Stimulated activated CD4-positive, alpha-beta T cell treated with anti-CD3 and anti-CD28 coated beads, Interleukin-2, amount 100 ng/mL, for 48 hours (primary cell): ENCODE measurements around the gene TCIRG1.

ENCODE experiments used
- DNase-seq, 2 donors: peaks; one replicate each; pipeline ENCODE4 v3.0.0-alpha.2; 2020

Gene TCIRG1

DNA sequence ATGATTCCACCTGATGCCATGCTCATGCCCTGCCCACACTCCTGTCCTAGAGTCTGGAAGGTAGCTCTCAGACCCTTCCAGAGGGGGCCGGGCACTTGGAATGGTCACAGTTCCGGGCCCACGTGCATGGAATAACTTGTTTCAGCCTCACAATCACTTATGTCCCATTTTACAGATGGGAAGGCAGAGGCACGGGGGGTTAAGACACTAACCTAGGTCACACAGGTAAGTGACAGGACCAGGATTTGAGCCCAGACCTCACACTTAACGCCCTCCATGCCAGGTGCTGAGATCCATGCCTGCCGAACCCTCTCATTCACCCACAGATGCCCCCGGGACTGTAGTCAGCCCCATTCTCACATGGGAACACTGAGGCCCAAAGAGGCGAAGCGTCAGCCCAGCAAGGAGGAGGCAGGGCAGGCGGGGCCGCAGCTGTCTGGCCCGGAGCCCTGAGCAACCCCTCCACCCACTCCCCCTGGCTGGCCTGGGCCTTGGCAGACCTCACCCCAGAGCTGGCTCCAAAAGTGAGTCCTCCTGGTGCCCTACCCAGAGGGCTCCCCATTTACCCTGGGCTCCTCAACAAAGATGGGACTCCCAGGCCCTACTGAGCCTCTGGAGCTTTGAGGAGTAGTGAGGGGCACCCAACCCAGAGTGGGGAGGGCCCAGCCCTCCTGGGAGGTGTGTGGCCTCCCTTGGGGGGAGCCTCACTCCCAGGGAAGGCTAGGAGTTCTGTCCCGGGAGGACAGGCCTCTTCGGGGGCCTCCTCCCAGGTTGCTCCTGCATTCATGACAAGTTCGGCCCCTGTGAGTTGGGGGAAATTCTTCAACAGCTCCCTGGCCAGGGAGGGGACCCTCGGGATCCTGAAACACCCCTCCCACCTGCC lies 31.1 kb upstream of the TCIRG1 start:
- no peak for DNase-seq

DNA sequence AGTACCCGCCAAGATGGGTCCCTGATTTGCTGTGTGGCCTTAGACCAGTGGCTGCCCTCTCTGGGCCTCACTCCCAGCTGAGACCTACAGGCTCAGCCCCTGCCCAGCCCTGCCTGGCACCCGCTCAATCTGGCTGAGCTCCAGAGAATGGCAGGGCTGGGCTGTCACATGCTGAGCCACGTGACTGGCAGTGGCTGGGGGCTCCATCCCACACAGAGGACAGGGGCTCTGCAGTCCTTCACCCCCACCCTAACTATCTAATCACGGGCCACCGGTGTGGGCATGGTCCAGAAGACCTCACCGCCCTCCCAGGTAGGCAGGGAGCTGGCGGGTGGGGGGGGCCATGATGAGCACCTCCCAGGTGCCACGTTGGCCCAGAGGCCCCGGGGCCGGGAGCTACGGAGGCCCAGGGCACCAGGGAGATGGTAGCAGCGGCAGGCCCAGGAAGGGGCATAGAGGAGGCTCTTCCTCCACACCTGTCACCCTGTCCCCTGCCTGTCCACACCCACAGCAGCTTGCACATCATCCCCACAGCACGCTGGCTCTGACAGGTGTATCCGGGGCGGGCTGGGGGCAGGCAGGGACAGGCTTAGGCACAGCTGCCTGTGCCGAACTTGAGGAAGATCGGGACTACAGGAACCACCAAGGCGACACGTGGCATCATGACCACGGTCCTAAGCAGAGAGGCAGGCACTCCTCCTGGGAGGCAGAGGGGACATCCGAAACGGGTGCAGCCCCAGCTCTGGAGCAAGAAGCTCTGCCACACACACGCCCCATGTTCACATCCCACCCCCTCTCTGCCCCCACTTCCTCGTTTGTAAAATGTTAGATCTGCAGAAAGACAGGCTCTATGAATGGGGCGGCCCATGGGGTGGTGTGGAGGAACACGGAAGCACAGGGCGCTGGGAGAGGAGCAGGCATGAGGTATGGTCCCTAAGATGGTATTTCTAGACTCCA lies 30.2 kb upstream of the TCIRG1 start:
- DNase-seq, result no peak

GRCh38 chr11:68009391-68010089 lies 29.3 kb upstream of the TCIRG1 start:
- no peak for DNase-seq

DNA sequence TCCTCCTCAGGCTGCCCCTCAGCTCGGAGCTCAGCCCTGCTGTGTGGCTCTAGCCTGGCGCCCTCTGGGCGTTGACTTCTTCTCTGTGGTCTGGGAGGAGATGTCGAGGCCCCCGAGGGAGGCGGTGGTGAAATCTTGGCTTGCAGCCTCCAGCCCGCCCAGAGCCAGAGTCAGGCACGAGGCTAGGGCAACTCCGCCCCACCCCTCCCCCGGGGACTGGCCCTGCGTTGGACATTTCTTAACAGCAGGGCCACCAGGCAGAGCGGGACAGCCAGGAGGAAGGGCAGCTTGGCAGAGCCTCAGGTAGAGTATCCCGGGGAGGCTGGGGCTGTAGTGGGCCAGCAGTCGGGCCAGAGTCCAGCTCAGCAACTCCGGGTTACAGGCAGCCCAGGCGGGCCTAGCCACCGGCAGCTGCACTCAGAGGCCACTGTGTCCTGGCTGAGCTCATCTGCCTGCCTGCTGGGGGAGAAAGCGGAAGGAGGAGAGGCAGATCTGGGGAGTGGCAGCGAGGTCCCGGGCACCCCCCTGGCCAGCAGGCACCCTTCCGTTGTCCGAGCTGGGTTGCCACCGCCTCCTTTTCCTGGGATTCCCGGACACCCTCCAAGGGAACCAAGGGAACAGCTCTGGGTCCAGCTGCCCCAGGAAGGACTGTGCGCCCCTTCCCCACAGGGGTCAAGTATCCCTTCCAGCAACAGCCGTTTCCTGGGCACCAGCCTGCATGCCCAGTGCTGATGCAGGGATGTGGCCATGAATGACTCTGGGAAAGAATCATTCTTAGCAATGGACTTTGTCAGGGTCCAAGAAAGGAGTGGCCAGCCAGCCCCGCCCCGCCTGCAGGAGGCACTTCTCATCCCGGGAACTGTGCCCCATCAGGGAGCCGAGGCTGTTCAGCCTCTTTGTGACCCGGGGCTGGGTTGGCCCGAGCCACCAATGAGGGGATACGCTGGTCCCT lies 28.5 kb upstream of the TCIRG1 start, which contains the start of gene ALDH3B1:
Gene ALDH3B1 (plus strand): TSS at position 238 of the 952 bp plus-strand sequence. CDS start 4,971 bp downstream, outside the sequence.
- DNase-seq, result no peak

GRCh38 chr11:68011051-68011943 lies 27.5 kb upstream of the TCIRG1 start:
- DNase-seq, result no peak

DNA sequence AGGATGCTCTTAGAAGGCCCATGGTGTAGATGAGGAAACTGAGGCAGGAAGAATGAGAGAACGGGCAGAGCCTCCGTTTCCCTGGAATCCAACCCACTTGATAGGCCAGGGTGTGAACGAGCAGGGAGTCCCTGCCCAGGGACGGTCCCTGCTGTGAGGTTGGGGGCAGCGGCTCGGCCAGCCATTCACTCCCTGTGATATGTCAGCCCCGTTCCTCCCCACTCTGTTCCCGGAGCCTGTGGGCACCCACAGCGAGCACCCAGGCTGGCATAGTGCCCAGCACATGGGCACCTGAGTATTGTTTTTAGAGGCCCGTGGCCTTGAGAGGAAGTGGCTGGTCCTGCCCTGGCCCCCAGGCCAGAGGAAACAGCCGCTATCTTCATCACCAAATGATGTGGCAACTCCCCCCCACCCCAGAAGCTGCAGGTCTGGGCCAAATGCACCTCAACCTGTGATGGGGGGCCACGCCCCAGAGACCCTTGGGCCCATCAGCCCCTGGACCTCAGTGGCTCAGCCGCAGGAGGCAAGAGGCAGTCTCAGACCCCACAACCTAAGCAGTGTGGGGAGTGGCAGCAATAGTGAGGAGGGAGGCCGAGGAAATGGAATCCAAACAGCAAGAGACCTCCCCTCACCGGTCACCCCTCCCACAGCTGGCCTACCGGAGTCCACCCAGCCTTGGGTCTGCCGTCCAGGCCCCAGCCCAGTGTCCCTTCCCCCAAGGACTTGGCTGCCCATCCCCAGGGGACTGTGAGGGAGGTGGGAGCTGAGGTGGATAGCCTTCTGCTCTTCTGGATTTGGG lies 26.6 kb upstream of the TCIRG1 start:
- DNase-seq, result no peak

- no peak for DNase-seq
These were observed 25.8 kb upstream of the TCIRG1 start for GRCh38 chr11:68012843-68013610.

DNA sequence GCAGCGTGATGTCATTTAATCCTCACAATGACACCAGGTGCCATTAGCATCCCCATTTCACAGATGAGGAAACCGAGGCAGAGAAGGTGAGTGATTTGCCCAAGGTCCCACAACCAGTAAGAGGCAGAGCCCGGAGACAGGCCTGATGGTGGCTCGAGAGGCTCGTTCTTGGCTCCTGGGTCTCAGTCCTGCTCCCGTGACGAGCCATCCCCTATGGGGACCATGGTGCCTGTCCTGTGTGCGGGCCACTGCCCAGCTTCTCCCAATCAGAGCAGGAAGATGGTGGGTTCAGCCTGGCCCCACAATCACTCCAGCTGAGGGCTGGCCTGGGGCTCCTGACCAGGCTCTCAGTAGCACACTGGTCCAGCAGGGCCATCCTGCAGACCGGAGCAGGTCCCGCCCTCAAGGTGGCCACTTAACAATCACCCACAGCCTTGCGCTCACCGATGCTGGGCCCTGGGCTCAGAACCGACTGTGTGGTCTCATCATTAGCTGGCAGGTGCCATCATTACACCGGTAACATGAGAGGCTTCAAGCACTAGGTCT lies 25.1 kb upstream of the TCIRG1 start:
- DNase-seq, result no peak

DNA sequence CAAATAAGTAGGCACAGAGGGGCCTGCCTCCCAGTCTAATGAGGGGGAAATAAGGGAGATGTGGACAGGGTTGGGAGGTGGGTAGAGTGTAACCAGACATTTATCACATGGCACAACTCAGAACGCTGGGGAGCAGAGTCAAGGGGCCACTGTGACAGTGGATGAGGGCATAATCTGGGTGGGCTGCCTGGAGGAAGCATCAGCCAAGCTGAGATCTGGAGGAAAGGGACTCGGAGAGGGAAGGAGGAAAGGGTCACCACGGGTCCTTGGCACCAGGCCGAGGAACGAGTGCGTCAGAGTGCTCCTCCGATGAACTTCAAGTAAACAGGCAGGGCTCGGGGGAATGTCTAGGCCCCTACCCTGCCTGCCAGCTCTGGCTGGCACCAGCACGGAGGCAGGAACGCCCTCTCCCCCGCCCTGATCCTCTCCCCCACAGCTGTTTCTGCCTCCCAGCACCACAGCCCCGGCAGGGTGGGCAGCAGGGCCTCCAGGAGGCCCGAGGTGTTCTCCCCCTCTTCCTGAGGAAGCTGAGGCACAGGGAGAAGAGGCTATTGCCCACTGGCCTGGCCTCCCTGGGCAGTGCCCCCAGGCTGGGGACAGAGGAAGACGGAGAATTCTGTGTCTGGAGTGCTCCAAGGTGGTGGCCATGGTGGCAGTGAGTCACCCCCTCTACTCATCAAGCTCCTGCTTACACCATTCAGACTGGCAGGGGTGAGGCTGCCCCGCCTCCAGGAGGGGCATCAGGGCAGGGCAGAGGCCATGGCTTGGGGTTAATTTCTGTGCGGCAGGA lies 24.5 kb upstream of the TCIRG1 start:
- no peak for DNase-seq

DNA sequence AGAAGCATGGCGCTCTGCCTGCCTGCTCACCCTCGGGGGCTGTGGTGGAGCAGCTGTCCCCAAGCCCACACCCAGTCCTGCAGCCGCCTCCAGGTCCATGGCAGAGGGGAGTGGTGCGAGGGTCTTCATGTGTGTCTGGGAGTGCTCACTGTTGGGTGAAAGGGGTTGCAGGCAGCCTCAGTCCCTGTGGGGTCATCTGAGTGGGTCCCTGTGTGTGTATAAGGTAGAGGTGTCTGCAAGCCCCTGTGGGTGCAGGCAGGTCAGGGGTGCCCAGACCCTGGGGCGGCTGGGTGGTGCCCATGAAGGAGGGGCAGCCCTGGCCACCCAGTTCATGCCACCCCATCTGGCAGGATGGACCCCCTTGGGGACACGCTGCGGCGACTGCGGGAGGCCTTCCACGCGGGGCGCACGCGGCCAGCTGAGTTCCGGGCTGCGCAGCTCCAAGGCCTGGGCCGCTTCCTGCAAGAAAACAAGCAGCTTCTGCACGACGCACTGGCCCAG lies 23.8 kb upstream of the TCIRG1 start:
- DNase-seq, result no peak

GRCh38 chr11:68015467-68015866 lies 23.4 kb upstream of the TCIRG1 start:
- no peak for DNase-seq

DNA sequence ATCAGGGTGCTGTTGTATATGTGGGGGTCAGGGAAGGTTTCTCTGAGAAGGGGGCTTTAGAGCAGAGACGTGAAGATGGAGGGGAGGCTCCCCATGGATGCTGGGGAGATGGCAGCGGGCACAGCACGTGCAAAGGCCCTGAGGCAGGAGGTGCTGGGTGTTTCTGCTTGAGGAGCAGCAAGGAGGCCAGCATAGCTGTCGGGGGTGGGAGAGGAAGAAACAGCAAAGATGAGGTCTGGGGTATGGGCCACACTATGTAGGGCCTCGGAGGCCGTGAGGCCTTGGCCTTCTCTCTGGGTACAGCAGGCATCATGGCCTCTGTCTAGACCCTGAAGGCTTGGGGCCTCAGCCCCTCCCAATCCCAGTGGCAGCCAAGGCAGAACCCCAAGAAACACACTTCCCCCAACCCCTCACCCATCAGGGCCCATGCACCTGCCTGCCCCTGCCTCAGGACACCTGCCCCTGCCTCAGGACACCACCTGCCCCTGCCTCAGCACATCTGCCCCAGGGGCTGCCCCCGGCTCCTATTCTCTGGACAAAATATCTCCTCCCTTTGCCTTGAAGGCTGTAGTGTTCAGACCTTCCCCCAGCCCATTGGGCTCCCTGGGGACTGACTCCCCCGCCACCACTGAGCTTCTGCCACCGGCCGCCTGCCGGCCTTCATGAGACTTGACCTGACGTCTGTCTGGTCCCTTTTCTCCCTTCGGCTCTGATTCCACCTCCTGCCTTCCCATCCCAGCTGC lies 22.5 kb upstream of the TCIRG1 start:
- DNase-seq, result no peak

- DNase-seq, result no peak
These were observed 21.7 kb upstream of the TCIRG1 start for GRCh38 chr11:68016904-68017817.

DNA sequence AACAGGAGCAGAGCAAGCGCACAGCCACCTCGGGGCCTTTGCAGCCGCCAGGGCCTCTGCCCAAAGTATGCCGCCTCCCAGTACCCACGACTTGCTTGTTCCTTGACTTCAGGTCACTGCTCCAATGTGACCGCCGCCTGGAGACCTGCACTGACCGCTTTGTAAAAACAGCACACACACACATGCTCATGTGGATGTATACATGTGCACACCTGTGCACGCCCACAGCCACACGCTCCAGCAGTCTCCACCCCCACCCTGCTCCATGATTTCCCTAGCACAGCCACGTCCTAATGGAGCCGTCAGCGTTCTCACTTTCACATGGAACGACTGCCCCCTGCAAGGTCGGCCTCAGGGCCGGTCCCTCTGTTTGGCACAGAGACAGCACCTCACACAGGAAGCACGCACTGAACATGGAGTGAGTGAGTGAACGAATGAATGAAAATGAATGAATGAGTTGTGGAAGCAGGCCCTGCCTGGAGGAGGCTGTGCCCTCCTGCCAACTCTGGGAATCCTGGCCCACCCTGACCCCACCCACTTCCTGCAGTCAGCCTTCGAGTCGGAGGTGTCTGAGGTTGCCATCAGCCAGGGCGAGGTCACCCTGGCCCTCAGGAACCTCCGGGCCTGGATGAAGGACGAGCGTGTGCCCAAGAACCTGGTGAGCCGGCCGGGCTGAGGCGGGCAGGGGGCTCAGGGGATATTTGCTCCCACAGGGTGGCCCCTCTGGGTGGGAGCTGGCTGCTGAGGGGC lies 20.7 kb upstream of the TCIRG1 start:
- no peak for DNase-seq

- no peak for DNase-seq
These were observed 20.1 kb upstream of the TCIRG1 start for GRCh38 chr11:68018730-68019190.
